ENCODE results near the gene C2CD4D. TPM values are rescaled to one million over a fixed set of nuclear protein-coding genes. Genes with fewer than 3 reads are reported as not detected.

C2CD4D gene
- total RNA-seq, 1 experiment from 2014 or later = 0.94 TPM

DNA sequence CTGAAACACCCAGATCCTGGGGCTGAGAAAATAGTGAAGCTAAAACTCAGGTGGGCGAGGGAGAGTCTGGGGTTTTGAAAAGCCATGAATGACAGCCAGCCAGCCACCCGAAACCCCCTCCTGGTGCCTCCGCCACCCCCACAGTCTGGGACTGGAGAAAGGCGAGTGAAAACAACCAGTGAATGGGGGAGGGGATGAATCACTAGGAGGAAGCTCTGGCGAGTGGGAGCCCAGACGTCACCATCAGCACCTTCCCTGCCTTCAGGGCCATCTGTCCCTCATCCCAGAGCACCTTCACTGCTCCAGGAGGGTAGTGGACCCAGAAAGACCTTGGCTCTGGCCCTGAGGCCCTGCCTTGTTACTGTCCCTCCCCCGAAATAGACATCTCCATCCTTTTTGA is 17.2 kb downstream of the C2CD4D start:
- ATAC-seq = no peak
- ChIA-PET POLR2A (no interaction called here), CTCF (interaction anchor here (1.0 kb wide), 2 partner anchors 14 to 191 kb away, joined by 3 read pairs; no protein-coding TSS in a partner anchor)
- TF ChIP-seq RELA (CRISPR knock-in tag; IDR thresholded peaks at IDR 0.05; ENCODE audit: borderline replicate concordance) (no peak), GTF2I (CRISPR knock-in tag; conservative IDR thresholded peaks at IDR 0.05) (no peak), ESRRA (CRISPR knock-in tag; IDR thresholded peaks at IDR 0.05; ENCODE audit: borderline replicate concordance) (no peak), RORB (CRISPR knock-in tag; IDR thresholded peaks at IDR 0.05) (no peak), ZNF416 (CRISPR knock-in tag; IDR thresholded peaks at IDR 0.05) (no peak), IRF2 (CRISPR knock-in tag; IDR thresholded peaks at IDR 0.05; ENCODE audit: borderline replicate concordance, low read depth) (no peak), ELF4 (CRISPR knock-in tag; IDR thresholded peaks at IDR 0.05; ENCODE audit: low read depth) (no peak), NR2C2 (CRISPR knock-in tag; IDR thresholded peaks at IDR 0.05) (no peak)
- TF ChIP-seq, protein P1, sequence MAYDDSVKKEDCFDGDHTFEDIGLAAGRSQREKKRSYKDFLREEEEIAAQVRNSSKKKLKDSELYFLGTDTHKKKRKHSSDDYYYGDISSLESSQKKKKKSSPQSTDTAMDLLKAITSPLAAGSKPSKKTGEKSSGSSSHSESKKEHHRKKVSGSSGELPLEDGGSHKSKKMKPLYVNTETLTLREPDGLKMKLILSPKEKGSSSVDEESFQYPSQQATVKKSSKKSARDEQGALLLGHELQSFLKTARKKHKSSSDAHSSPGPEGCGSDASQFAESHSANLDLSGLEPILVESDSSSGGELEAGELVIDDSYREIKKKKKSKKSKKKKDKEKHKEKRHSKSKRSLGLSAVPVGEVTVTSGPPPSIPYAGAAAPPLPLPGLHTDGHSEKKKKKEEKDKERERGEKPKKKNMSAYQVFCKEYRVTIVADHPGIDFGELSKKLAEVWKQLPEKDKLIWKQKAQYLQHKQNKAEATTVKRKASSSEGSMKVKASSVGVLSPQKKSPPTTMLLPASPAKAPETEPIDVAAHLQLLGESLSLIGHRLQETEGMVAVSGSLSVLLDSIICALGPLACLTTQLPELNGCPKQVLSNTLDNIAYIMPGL (CRISPR knock-in tag; IDR thresholded peaks at IDR 0.05) = no peak
- TF ChIP-seq, protein P2, sequence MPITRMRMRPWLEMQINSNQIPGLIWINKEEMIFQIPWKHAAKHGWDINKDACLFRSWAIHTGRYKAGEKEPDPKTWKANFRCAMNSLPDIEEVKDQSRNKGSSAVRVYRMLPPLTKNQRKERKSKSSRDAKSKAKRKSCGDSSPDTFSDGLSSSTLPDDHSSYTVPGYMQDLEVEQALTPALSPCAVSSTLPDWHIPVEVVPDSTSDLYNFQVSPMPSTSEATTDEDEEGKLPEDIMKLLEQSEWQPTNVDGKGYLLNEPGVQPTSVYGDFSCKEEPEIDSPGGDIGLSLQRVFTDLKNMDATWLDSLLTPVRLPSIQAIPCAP (CRISPR knock-in tag; IDR thresholded peaks at IDR 0.05) = no peak
- TF ChIP-seq, protein P3, sequence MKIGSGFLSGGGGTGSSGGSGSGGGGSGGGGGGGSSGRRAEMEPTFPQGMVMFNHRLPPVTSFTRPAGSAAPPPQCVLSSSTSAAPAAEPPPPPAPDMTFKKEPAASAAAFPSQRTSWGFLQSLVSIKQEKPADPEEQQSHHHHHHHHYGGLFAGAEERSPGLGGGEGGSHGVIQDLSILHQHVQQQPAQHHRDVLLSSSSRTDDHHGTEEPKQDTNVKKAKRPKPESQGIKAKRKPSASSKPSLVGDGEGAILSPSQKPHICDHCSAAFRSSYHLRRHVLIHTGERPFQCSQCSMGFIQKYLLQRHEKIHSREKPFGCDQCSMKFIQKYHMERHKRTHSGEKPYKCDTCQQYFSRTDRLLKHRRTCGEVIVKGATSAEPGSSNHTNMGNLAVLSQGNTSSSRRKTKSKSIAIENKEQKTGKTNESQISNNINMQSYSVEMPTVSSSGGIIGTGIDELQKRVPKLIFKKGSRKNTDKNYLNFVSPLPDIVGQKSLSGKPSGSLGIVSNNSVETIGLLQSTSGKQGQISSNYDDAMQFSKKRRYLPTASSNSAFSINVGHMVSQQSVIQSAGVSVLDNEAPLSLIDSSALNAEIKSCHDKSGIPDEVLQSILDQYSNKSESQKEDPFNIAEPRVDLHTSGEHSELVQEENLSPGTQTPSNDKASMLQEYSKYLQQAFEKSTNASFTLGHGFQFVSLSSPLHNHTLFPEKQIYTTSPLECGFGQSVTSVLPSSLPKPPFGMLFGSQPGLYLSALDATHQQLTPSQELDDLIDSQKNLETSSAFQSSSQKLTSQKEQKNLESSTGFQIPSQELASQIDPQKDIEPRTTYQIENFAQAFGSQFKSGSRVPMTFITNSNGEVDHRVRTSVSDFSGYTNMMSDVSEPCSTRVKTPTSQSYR (CRISPR knock-in tag; IDR thresholded peaks at IDR 0.05) = no peak
- TF ChIP-seq, protein P4, sequence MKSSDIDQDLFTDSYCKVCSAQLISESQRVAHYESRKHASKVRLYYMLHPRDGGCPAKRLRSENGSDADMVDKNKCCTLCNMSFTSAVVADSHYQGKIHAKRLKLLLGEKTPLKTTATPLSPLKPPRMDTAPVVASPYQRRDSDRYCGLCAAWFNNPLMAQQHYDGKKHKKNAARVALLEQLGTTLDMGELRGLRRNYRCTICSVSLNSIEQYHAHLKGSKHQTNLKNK (CRISPR knock-in tag; IDR thresholded peaks at IDR 0.05) = no peak
- H3K4me1 Mint-ChIP-seq = peaks cover 21% of the 10 kb centered on the region
- H3K27ac Mint-ChIP-seq = no peak overlapping the region
- no peak for DNase-seq (ENCODE audit: low spot score)
- 0 out of 2 replicates have a peak, but pooled peaks cover 2% of the 10 kb centered on the region for H3K27me3 Mint-ChIP-seq (ENCODE audit: low read depth)
- H3K4me3 Mint-ChIP-seq = no peak overlapping the region
- H3K9me3 Mint-ChIP-seq = no peaks in the 10 kb centered on the region
- H3K36me3 Mint-ChIP-seq = no peaks in the 10 kb centered on the region

DNA sequence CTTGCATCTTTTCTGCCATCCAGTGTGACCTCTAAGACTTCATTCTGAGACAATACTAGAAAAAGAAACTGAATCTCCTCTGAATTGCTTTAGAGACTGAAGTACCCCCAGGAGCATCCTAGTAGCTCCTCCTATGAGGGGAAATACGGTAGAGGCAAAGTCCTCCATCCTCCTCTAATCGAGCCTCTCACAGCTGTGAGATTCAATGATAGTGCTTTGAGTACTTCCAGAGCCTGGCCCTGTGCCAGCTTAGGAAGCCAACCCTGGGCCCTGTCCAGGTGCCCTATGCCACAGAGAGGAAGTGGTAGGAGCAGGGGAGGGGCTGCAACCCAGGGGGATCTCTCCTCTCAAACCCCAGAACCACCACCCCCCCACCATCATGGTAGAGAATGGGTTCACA is 18.7 kb downstream of the C2CD4D start:
- DNase-seq (ENCODE audit: low spot score) (no peak), ATAC-seq (no peak)
- ChIA-PET CTCF (interaction anchor here (1.5 to 1.7 kb wide), 2 partner anchors 10 to 15 kb away, joined by 5 to 6 read pairs; no protein-coding TSS in a partner anchor), POLR2A (interaction anchor here (0.9 kb wide), 1 partner anchor 19 kb away, joined by 3 read pairs; the partner anchor contains the start of gene C2CD4D)
- Mint-ChIP-seq H3K27ac (no peak overlapping the region), H3K36me3 (no peaks in the 10 kb centered on the region), H3K4me1 (peaks cover 15% of the 10 kb centered on the region), H3K4me3 (no peak overlapping the region), H3K27me3 (ENCODE audit: low read depth) (0 out of 2 replicates have a peak, but pooled peaks cover 2% of the 10 kb centered on the region), H3K9me3 (no peaks in the 10 kb centered on the region)
- TF ChIP-seq CREM (CRISPR knock-in tag; IDR thresholded peaks at IDR 0.05) (no peak), ATF1 (CRISPR knock-in tag; IDR thresholded peaks at IDR 0.05) (no peak), ZNF416 (CRISPR knock-in tag; IDR thresholded peaks at IDR 0.05) (no peak), RORB (CRISPR knock-in tag; IDR thresholded peaks at IDR 0.05) (no peak)
- TF ChIP-seq, protein P5, sequence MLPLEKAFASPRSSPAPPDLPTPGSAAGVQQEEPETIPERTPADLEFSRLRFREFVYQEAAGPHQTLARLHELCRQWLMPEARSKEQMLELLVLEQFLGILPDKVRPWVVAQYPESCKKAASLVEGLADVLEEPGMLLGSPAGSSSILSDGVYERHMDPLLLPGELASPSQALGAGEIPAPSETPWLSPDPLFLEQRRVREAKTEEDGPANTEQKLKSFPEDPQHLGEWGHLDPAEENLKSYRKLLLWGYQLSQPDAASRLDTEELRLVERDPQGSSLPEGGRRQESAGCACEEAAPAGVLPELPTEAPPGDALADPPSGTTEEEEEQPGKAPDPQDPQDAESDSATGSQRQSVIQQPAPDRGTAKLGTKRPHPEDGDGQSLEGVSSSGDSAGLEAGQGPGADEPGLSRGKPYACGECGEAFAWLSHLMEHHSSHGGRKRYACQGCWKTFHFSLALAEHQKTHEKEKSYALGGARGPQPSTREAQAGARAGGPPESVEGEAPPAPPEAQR (CRISPR knock-in tag; IDR thresholded peaks at IDR 0.05) = no peak
- TF ChIP-seq, protein P6, sequence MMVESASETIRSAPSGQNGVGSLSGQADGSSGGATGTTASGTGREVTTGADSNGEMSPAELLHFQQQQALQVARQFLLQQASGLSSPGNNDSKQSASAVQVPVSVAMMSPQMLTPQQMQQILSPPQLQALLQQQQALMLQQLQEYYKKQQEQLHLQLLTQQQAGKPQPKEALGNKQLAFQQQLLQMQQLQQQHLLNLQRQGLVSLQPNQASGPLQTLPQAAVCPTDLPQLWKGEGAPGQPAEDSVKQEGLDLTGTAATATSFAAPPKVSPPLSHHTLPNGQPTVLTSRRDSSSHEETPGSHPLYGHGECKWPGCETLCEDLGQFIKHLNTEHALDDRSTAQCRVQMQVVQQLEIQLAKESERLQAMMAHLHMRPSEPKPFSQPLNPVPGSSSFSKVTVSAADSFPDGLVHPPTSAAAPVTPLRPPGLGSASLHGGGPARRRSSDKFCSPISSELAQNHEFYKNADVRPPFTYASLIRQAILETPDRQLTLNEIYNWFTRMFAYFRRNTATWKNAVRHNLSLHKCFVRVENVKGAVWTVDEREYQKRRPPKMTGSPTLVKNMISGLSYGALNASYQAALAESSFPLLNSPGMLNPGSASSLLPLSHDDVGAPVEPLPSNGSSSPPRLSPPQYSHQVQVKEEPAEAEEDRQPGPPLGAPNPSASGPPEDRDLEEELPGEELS (CRISPR knock-in tag; IDR thresholded peaks at IDR 0.05) = no peak
- TF ChIP-seq, protein P7, sequence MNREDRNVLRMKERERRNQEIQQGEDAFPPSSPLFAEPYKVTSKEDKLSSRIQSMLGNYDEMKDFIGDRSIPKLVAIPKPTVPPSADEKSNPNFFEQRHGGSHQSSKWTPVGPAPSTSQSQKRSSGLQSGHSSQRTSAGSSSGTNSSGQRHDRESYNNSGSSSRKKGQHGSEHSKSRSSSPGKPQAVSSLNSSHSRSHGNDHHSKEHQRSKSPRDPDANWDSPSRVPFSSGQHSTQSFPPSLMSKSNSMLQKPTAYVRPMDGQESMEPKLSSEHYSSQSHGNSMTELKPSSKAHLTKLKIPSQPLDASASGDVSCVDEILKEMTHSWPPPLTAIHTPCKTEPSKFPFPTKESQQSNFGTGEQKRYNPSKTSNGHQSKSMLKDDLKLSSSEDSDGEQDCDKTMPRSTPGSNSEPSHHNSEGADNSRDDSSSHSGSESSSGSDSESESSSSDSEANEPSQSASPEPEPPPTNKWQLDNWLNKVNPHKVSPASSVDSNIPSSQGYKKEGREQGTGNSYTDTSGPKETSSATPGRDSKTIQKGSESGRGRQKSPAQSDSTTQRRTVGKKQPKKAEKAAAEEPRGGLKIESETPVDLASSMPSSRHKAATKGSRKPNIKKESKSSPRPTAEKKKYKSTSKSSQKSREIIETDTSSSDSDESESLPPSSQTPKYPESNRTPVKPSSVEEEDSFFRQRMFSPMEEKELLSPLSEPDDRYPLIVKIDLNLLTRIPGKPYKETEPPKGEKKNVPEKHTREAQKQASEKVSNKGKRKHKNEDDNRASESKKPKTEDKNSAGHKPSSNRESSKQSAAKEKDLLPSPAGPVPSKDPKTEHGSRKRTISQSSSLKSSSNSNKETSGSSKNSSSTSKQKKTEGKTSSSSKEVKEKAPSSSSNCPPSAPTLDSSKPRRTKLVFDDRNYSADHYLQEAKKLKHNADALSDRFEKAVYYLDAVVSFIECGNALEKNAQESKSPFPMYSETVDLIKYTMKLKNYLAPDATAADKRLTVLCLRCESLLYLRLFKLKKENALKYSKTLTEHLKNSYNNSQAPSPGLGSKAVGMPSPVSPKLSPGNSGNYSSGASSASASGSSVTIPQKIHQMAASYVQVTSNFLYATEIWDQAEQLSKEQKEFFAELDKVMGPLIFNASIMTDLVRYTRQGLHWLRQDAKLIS (CRISPR knock-in tag; IDR thresholded peaks at IDR 0.05; ENCODE audit: borderline replicate concordance) = no peak

All from WTC11 (cell line).